ENCODE data around the gene TP53TG3B.
"Not testable (repeated sequence)": the region's sequence is repeated elsewhere in the genome, so short reads cannot be mapped to it uniquely, and the experiment has no call there.

Gene TP53TG3B

GRCh38 chr16:33360541-33360940, at the start of gene TP53TG3B:
TSS of gene TP53TG3B (plus strand) at chr16:33360841. CDS start at chr16:33360909, 68 bp downstream.
- not testable (repeated sequence) for DNase-seq (ENCODE audit: low spot score)

- DNase-seq (ENCODE audit: low spot score) = not testable (repeated sequence)
Observed at GRCh38 chr16:33336226-33337012, 24.2 kb upstream of the TP53TG3B start.

- DNase-seq (ENCODE audit: low spot score) = not testable (repeated sequence)
Observed at GRCh38 chr16:33337627-33338542, 22.8 kb upstream of the TP53TG3B start.

- DNase-seq (ENCODE audit: low spot score) = not testable (repeated sequence)
Observed at GRCh38 chr16:33338543-33338951, 22.1 kb upstream of the TP53TG3B start.

- not testable (repeated sequence) for DNase-seq (ENCODE audit: low spot score)
Observed at GRCh38 chr16:33339093-33340061, 21.3 kb upstream of the TP53TG3B start.
